NCI-H2171 treated with DMSO at 0.1 percent for 48 hours (cell line): ENCODE data around the gene PDLIM1.

Experiments
- DNase-seq: peaks from one replicate; lab custom pipeline; 2025; lab: John Stamatoyannopoulos, UW

The PDLIM1 gene

GRCh38 chr10:95288303-95288702 lies 2.5 kb downstream of the PDLIM1 start:
- DNase-seq = no peak

GRCh38 chr10:95287281-95287680 lies 3.5 kb downstream of the PDLIM1 start:
- DNase-seq = no peak

- no peak for DNase-seq
Observed at GRCh38 chr10:95286707-95287106, 4.1 kb downstream of the PDLIM1 start.

- DNase-seq = no peak
Observed at GRCh38 chr10:95285556-95285955, 5.2 kb downstream of the PDLIM1 start.

GRCh38 chr10:95284807-95285206 lies 6.0 kb downstream of the PDLIM1 start:
- no peak for DNase-seq

- DNase-seq = no peak
Observed at GRCh38 chr10:95282107-95282506, 8.7 kb downstream of the PDLIM1 start.

- DNase-seq = no peak
Observed at GRCh38 chr10:95281206-95281605, 9.6 kb downstream of the PDLIM1 start.

- DNase-seq = no peak
Observed at GRCh38 chr10:95280637-95281036, 10.2 kb downstream of the PDLIM1 start.

- peak; percentile 3 for DNase-seq
Observed at GRCh38 chr10:95279042-95279820, 11.6 kb downstream of the PDLIM1 start.

- no peak for DNase-seq
Observed at GRCh38 chr10:95278061-95278988, 12.5 kb downstream of the PDLIM1 start.

GRCh38 chr10:95277614-95278013 lies 13.2 kb downstream of the PDLIM1 start:
- DNase-seq = no peak

- peak; percentile 31 for DNase-seq
Observed at GRCh38 chr10:95277201-95277570, 13.6 kb downstream of the PDLIM1 start.

GRCh38 chr10:95276367-95277200 lies 14.2 kb downstream of the PDLIM1 start:
- DNase-seq = no peak

- no peak for DNase-seq
Observed at GRCh38 chr10:95275726-95276366, 15.0 kb downstream of the PDLIM1 start.

GRCh38 chr10:95273393-95274312 lies 17.1 kb downstream of the PDLIM1 start:
- DNase-seq = no peak

- DNase-seq = no peak
Observed at GRCh38 chr10:95268438-95268837, 22.4 kb downstream of the PDLIM1 start.

GRCh38 chr10:95267251-95267650 lies 23.6 kb downstream of the PDLIM1 start:
- DNase-seq = no peak

GRCh38 chr10:95266674-95267095 lies 24.1 kb downstream of the PDLIM1 start:
- DNase-seq = peak; percentile 42

- no peak for DNase-seq
Observed at GRCh38 chr10:95265572-95265971, 25.2 kb downstream of the PDLIM1 start.

- no peak for DNase-seq
Observed at GRCh38 chr10:95264227-95265051, 26.4 kb downstream of the PDLIM1 start.
